Keratinocyte (primary cell): ENCODE data around the gene FNDC3B. TPM values are rescaled to one million over a fixed set of nuclear protein-coding genes. Genes with fewer than 3 reads are reported as not detected.

Source experiments
- DNase-seq: peaks from one replicate; pipeline ENCODE4 v3.0.0-alpha.2; 2011; ENCODE audit warnings: low read depth, missing footprints, low spot score
- FAIRE-seq: peaks from 2 replicates; lab custom pipeline; 2011; peaks lifted over from hg19 to GRCh38; lab: Jason Lieb, UNC
- H2AFZ ChIP-seq: 2 replicates; pipeline ENCODE4 v1.6.0; 2012; ENCODE audit warnings: low read length, control low read depth, inconsistent platforms; ENCODE audit not compliant: control insufficient read depth
- H3K27ac ChIP-seq: 2 replicates; pipeline ENCODE4 v1.5.1; 2011; ENCODE audit warnings: low read length; ENCODE audit not compliant: control insufficient read depth, insufficient read depth
- H3K27me3 ChIP-seq: 3 replicates; pipeline ENCODE4 v1.6.0; 2011; ENCODE audit warnings: low read length; ENCODE audit not compliant: control insufficient read depth, insufficient read depth; ENCODE audit errors: extremely low read depth
- H3K36me3 ChIP-seq, 2 experiments: 2 replicates in 1 of 2; 3 replicates in 1 of 2; pipeline ENCODE4 v1.5.1; 2011; ENCODE audit warnings: low read length in 2 of 2, mild to moderate bottlenecking in 1 of 2; ENCODE audit not compliant: control insufficient read depth in 2 of 2, insufficient read depth in 2 of 2; ENCODE audit errors: extremely low read depth in 1 of 2
- H3K4me1 ChIP-seq: 3 replicates; pipeline ENCODE4 v1.5.1; 2011; ENCODE audit warnings: low read length; ENCODE audit not compliant: control insufficient read depth, insufficient read depth; ENCODE audit errors: extremely low read depth
- H3K4me2 ChIP-seq: 3 replicates; pipeline ENCODE4 v1.6.0; 2011; ENCODE audit warnings: low read depth, low read length; ENCODE audit not compliant: control insufficient read depth, insufficient read depth; ENCODE audit errors: extremely low read depth
- H3K4me3 ChIP-seq, 3 experiments: fragments of 200-600 bp in 1 of 3; sonication (generic) in 1 of 3; 2 replicates in 2 of 3; 3 replicates in 1 of 3; pipeline ENCODE4 v1.5.1; 2011 to 2016; ENCODE audit warnings: low read length in 3 of 3, mild to moderate bottlenecking in 3 of 3, control low read depth in 2 of 3, inconsistent platforms in 1 of 3, low read depth in 1 of 3, mixed read lengths in 1 of 3, mixed run types in 1 of 3, moderate library complexity in 1 of 3; ENCODE audit not compliant: control insufficient read depth in 2 of 3, insufficient read depth in 2 of 3; ENCODE audit errors: extremely low read depth in 1 of 3
- H3K79me2 ChIP-seq: 2 replicates; pipeline ENCODE4 v1.6.0; 2012; ENCODE audit warnings: low read length; ENCODE audit not compliant: control insufficient read depth, insufficient read depth
- H3K9ac ChIP-seq: 3 replicates; pipeline ENCODE4 v1.6.0; 2011; ENCODE audit warnings: low read length; ENCODE audit not compliant: control insufficient read depth, insufficient read depth; ENCODE audit errors: extremely low read depth
- H3K9me1 ChIP-seq: 3 replicates; pipeline ENCODE4 v1.6.0; 2011; ENCODE audit warnings: low read length; ENCODE audit not compliant: control insufficient read depth, insufficient read depth; ENCODE audit errors: extremely low read depth
- H3K9me3 ChIP-seq: 2 replicates; pipeline ENCODE4 v1.5.1; 2012; ENCODE audit warnings: low read depth, low read length; ENCODE audit not compliant: control insufficient read depth
- H4K20me1 ChIP-seq: 3 replicates; pipeline ENCODE4 v1.6.0; 2011; ENCODE audit warnings: low read length; ENCODE audit not compliant: control insufficient read depth, insufficient read depth; ENCODE audit errors: extremely low read depth
- CTCF ChIP-seq, 3 experiments: IDR thresholded peaks in 1 of 3; conservative IDR thresholded peaks in 1 of 3; optimal IDR thresholded peaks in 1 of 3; 2 replicates in 2 of 3; 3 replicates in 1 of 3; pipeline versions ENCODE3 to v1.5.1; 2011; ENCODE audit warnings: low read length in 3 of 3, mild to moderate bottlenecking in 3 of 3, moderate library complexity in 2 of 3, control low read depth in 1 of 3, inconsistent platforms in 1 of 3; ENCODE audit not compliant: insufficient read depth in 2 of 3; ENCODE audit errors: extremely low read depth in 1 of 3
- EZH2 ChIP-seq: IDR thresholded peaks from one replicate; pipeline ENCODE4 v1.6.1; 2012; ENCODE audit warnings: inconsistent platforms, mild to moderate bottlenecking, low read length, moderate library complexity
- dilution Hi-C: fragments of 300-500 bp; cut with MboI; formaldehyde crosslinking; loops from one replicate; pipeline ENCODE4 v1.7.0; 2020; ENCODE audit warnings: low sequenced_read_pairs; ENCODE audit not compliant: extremely low pct_ligation_motif_present
- polyA plus RNA-seq, 5 experiments: library from polyadenylated mRNA; depleted of rRNA in 3 of 5; stranded (reverse) in 3 of 5; stranded (forward) in 1 of 5; unstranded in 1 of 5; fragments of >200 nt; gene quantifications; 1 replicate in 1 of 5; 2 replicates in 3 of 5; 3 replicates in 1 of 5; pipeline versions ENCODE4 v1.2.1 to v1.2.3, GENCODE V29; 2011 to 2012; ENCODE audit warnings: missing spikeins in 2 of 5, low read depth in 1 of 5, low replicate concordance in 1 of 5

Gene FNDC3B
- polyA plus RNA-seq, 1 donor (not counting 4 experiments of a cell fraction or from before 2014, with no cell fraction given) = 31.4 TPM

GRCh38 chr3:172410702-172411477, 371.5 kb downstream of the FNDC3B start:
- Histone ChIP-seq H3K27ac (no peak overlapping the region), H3K9me1 (no peaks in the 10 kb centered on the region), H3K4me3 (no peak overlapping the region), H3K9me3 (no peaks in the 10 kb centered on the region), H3K27me3 (no peaks in the 10 kb centered on the region), H3K36me3 (no peaks in the 10 kb centered on the region), H3K9ac (no peak overlapping the region), H2AFZ (no peak overlapping the region), H3K79me2 (no peaks in the 10 kb centered on the region), H4K20me1 (no peaks in the 10 kb centered on the region), H3K4me2 (no peak overlapping the region), H3K4me1 (no peaks in the 10 kb centered on the region)
- FAIRE-seq = no peak
- TF ChIP-seq EZH2 (no peak), CTCF (optimal IDR thresholded peaks at IDR 0.05 in 1 of 3, IDR thresholded peaks at IDR 0.05 in 1 of 3, conservative IDR thresholded peaks at IDR 0.05 in 1 of 3; ENCODE audit: extremely low read depth in 1 of 3, insufficient read depth in 2 of 3, low read length in 3 of 3) (no peak)
- no peak for DNase-seq
- dilution Hi-C loops = no loop called here

GRCh38 chr3:172411478-172411947, 372.1 kb downstream of the FNDC3B start:
- Histone ChIP-seq H3K36me3 (no peaks in the 10 kb centered on the region), H3K9ac (no peak overlapping the region), H3K4me1 (no peaks in the 10 kb centered on the region), H3K4me3 (no peak overlapping the region), H4K20me1 (no peaks in the 10 kb centered on the region), H3K4me2 (no peak overlapping the region), H3K9me3 (no peaks in the 10 kb centered on the region), H3K9me1 (no peaks in the 10 kb centered on the region), H3K27ac (no peak overlapping the region), H2AFZ (no peak overlapping the region), H3K27me3 (no peaks in the 10 kb centered on the region), H3K79me2 (no peaks in the 10 kb centered on the region)
- no peak for TF ChIP-seq CTCF (optimal IDR thresholded peaks at IDR 0.05 in 1 of 3, IDR thresholded peaks at IDR 0.05 in 1 of 3, conservative IDR thresholded peaks at IDR 0.05 in 1 of 3; ENCODE audit: extremely low read depth in 1 of 3, insufficient read depth in 2 of 3, low read length in 3 of 3)
- no peak for TF ChIP-seq EZH2
- dilution Hi-C loops = no loop called here
- DNase-seq (no peak), FAIRE-seq (no peak)
